GM18526 (cell line): Measurements from ENCODE around the gene MTERF2.
A peak's percentile ranks its signal among the peaks of the same experiment; 100 is the strongest.

Experiments
- POLR2A ChIP-seq: IDR thresholded peaks from 3 replicates; pipeline ENCODE4 v1.6.1; 2011; ENCODE audit not compliant: insufficient read length; ENCODE audit errors: extremely low read depth

Gene MTERF2

DNA sequence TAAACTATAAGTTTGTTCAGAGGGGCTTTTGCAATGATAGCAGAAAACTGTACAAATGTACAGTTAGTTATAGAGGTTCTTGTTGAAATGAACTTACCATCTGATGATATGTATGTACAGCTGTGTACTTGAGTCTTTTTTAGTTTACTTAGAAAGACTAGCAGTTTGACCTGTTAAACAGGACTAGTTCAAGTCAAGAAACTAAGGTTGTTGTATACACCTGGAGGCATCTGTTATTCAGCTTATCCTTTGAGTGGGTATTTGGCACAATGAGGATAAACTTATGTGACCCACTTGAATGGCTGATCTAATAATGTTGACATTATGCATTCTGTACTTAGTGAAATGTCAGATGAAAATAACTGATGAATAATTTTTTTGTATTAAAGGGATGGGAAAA lies 13.4 kb downstream of the MTERF2 start:
- TF ChIP-seq POLR2A: no peak

- no peak for TF ChIP-seq POLR2A
Measured at GRCh38 chr12:106971065-106971464, 15.9 kb downstream of the MTERF2 start.

DNA sequence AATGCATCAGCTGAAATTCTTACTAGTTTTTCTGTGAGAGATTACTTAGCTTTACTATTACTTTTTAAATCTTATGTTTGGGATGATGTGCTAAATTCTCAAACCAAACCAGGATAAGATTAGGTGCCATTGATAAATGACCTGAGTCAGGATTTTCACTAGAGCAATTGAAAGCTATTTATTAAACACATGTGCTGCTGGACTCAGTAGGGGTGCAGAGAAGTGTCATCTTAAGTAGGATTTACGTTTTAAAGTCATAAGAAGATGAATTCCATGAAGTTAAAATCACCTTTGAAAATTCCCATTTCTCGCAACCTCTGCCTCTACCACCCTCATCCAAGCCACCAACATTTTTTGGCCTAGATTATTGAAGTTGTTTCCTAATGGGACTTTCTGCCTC lies 22.4 kb downstream of the MTERF2 start:
- no peak for TF ChIP-seq POLR2A

DNA sequence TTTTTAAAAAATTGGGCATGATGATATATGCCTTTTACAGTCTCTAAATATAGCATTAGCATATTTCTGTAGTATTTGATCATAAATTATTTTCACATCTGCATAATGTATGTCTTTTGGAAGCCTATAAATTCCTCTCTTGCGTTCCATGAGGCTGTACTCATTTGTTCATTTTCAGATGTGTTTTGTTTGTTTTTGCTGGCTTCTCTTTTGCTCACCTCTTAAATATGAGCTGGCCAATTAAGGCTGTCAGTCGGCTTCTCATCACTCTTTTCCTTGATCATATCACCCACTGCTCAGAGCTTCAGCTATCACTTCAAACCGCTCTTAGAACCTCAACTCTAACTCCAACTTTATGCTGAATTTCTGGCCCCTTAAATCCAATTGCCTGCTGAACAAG lies 24.7 kb downstream of the MTERF2 start:
- TF ChIP-seq POLR2A: no peak

DNA sequence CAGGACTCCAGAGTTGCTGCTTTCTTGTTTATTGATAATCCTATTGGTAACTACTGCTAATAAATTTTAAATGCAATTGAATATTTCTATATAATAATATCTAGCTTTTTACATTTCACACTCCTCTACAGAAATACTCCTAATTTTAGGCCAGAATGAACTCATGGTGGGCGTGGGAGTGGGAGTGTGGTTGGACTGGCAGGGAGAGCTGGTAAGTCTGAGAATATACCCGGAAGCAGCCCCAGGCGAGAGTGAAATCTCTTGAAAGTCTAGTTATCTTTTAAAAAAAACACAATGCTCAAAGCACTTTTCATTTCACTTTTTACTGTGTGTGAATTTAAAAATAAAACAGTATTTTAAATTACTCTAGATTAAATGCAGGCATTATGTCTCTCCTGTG lies 26.5 kb downstream of the MTERF2 start:
- no peak for TF ChIP-seq POLR2A

GRCh38 chr12:106957583-106957982 lies 29.4 kb downstream of the MTERF2 start:
- TF ChIP-seq POLR2A: no peak

DNA sequence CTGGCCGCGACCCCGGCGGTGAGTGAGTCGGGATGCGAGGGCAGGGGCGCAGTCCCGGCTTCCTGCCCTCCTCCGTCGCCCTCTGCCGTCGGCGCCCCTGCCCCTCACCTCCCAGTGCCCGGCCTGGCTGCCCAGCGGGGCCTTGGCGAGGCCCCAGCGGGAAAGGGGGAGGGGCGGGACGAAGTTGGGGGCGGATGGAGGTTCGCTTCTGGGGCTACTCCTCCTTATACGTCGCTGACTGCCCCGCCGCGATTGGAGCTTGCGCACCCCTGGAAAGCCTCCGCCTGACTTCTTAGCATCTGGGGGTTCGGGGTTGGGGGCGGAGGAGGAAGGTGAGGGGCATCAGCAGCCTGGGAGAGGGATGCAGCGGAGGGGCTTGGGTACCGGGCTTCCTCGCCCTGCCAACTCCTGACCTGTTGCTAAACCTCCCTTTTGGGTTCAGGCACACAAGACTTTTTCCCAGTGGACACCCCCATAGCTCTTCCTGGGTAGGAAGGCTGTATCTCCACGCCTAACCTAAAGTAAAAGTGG lies 30.8 kb downstream of the MTERF2 start:
- TF ChIP-seq POLR2A: no peak

DNA sequence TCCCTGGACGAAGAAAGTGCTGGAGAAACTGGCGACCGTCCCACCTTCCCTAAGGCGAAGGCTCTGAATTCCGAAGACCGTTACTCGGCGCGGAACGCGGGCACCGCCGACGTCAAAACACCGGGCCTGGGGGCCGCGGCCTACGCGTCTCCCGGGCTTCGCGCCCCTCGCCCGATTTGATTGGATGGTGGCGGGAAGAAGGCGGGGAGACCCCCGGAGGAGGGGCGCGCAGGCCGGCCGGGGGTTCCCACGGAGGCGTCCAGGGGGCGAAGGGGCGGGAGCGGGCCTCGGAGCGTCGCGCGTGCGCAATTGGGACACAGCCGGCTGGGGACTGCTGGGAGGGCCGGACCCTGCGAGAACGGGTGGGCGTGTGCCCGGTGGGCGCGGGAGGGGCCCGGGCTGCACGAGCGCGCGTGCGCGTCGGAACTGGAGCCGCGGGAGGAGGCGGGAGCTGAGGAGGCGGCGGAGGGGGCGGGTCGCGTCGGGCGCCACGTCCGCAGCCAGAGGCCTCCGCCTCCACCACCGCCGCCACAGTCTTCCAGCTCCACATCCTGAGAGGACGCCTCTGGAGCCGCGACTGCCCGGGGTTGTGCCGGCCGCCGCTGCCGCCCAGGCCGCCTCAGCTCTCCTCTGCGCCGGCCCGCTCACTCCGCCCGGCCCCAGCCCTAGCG lies 31.4 kb downstream of the MTERF2 start, which contains the start of gene TMEM263:
Gene TMEM263, plus strand, starts transcription at position 531 of the 671 bp plus-strand sequence. CDS start 11,210 bp downstream, outside the sequence.
- TF ChIP-seq POLR2A: peak; percentile 78

DNA sequence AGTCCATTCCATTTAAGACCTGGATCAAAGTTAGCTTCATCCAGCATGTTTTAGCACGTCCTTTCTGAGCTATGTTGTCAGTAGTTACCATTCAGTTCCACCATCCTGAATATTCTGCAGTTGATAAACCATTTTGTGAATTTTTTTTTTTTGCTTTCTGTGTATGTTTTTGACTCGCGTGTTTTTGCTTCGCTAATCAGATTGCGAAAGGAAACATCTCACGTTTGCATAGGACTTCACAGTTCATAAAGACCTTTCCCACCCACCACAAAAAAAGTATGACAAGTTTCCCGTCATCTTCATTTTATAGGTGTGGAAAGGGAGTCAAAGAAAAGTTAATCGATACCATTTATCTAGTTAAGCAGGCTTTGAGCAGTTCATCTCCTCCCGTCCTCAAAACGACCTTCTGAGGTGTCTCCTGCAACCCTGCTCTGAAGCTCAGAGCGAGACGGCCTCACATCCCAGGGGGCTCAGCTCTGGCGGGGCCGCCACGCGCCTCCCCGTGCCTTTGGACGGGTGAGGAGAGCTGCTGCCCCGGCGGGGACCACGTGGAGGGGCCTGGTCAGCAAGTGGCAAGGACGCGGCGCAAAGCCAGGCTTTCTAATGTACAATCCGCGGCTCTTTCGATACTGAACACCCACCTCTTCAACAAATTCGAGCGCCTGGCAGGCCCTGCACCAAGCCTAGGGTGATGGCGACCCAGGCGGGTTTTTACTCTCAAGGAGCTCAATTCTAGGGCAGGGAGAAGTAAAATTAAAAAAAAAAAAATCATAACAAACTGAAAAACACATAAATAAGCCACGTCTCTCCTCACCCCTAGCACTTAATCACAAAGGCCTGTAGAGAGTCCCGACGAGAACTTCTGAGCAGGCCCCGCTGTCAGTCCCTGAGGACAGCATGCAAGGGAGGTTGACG lies 32.2 kb downstream of the MTERF2 start:
- no peak for TF ChIP-seq POLR2A

DNA sequence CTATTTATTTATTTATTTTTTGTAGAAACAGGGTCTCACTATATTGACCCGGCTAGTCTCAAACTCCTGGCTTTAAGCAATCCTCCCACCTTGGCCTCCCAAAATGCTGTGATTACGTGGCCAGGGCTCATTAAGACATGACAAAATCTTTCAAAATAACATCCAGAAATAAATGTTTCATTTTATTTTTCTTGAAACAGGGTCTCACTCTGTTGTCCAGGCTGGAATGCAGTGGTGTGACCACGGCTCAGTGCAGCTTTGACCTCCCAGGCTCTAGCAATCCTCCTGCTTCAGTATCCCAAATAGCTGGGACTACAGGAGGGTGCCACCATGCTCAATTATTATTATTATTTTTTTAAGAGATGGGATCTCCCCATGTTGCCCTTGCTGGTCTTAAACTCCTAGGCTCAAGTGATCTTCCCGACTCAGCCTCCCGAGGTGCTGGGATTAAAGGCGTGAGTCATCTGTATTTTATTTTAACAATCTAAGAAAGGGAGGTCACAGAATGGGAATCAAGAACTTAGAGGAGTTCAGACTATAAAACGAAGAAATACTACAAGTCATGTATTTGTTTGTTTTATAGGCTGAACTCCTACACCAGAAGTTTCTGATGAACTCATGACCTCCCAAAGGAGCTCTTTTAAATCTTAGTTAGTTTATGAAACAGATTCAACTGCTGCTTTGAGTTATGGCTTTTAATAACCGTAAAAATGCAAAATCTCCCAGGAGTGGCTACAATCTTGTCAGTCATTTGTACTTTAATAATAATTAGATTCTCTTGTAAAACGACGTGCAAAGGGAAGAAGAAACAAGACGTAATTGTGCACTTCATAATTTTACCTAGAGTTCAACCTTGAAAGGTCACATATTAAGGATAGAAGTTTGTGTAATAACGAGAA lies 33.3 kb downstream of the MTERF2 start:
- no peak for TF ChIP-seq POLR2A

- no peak for TF ChIP-seq POLR2A
Measured at GRCh38 chr12:106950591-106950990, 36.4 kb downstream of the MTERF2 start.

GRCh38 chr12:106947461-106947860 lies 39.5 kb downstream of the MTERF2 start:
- TF ChIP-seq POLR2A: no peak

- TF ChIP-seq POLR2A: no peak
Measured at GRCh38 chr12:106945261-106945851, 41.6 kb downstream of the MTERF2 start.

- no peak for TF ChIP-seq POLR2A
Measured at GRCh38 chr12:106942775-106943174, 44.2 kb downstream of the MTERF2 start.
